ENCODE measurements around the gene THSD4.

The THSD4 gene

DNA sequence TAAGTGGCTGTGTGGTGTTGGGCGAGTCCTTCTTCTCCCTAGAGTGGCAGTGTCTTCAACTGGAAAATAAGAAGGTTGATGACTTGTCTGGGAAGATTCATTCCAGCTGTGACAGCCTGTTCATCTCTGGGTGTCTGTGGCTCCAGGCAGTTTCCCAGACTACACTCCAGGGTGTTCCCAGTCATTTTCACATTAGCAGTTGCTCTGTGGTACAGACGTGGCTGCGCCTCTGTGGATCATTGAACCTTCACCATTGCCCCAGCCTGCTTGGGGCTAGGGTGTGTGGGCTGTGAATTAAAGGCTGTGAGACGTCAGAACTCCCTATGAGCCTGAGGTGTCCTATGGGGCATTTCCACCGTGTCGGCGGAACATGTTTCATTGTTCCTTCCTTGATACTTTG lies 455.5 kb downstream of the THSD4 start:
- peak overlapping the region in 4 of 21 experiments; percentile 12 to 66 (median 20) for H3K27ac ChIP-seq
- no peak overlapping the region for H3K4me3 ChIP-seq

DNA sequence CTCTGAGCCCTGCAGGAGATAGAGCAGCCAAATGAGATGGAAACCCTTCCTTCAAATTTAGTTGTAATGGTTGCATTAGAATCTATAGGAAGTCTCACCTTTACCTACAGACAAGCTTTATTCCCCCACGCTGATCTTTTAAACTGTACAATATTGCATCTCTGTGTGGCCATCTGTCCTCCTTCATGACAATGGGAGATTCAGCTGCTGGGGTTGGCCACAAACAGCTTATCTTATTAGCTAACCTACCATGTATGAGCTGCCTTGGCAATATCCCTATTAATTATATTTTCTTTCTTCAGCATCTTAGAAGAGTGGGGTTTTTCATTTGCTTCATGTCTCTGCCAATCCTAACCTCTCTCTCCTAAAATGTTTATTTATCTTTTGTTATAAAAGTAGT lies 456.4 kb downstream of the THSD4 start:
- Histone ChIP-seq H3K27ac (peak overlapping the region in 5 of 21 experiments; percentile 3 to 70 (median 16)), H3K4me3 (no peak overlapping the region)

DNA sequence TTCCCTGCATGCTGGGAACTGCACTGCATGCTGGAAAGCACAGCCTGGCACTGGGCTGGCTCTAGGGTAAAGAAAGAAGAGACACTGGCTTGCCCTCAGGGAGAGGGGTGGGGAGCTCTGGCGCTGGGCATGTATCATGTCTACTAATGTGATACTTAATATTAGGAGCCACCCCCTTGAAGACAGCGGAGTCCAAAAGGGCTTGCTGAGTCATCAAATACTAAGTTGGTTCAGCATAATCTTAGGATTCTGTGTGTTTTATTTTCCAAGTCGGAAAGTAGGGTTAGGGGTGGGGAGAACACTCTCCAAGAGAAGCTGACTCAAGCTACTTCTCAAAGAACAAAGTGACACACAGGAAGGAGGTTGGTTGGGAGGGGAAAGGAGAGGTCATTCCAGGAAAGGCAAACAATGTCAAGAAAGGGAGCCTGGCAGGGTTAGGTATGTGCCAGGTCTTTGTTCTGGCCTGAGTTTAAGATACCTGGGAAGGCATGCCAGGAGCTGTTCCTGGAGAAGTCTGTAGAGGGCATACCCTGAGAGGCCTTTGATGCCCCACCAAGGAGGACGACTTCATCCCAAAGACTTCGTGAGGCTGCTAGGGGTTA lies 457.3 kb downstream of the THSD4 start:
- H3K4me3 ChIP-seq, result no peak overlapping the region
- peak overlapping the region in 9 of 21 experiments; percentile 13 to 70 (median 34) for H3K27ac ChIP-seq

DNA sequence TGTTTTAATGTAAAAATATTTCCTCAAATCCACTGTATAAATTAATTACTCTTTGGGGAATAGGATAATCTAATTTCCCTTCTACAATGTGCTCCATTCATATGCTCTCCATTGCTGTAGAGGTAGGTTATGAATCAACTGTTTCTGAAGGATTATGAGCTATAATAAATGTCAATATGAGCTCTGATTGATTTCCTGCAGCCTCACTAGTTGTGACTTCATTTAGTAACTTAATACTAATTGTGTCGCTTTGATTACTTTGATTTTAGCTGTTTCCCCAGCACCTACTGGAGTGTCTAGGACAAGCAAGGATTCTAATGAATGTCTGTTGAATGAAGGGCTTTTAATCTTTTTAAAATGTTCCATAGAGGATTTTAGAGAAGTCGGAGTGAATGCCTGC lies 458.3 kb downstream of the THSD4 start:
- Histone ChIP-seq H3K27ac (peak overlapping the region in 2 of 21 experiments; percentile 17 to 53), H3K4me3 (no peak overlapping the region)

DNA sequence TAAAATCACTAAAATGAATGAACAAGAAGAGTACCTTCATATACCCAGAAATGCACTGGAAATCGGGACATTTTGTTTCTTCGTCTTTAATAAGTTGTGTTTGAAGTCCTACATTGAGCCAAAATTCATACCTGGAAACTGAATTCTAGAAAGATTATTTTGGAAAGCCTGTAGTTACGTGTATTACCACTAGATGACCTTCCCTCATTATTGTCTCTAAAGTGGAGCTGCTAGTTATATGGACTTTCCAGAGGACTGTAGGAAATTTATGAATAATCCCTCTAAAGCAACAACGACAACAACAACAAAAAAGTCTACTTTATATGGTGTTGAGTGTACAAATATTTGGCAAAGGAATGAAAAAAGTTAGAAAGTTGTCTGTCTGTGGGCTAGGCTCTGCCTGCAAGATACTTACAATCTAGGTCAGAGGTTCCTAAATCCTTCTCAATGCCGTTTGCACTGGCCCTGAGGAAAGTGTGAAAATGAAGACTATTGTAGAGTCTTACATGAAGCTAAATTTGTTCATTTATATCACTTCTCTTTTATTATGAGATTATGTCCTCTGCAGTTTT lies 460.3 kb downstream of the THSD4 start:
- Histone ChIP-seq H3K27ac (no peak overlapping the region), H3K4me3 (no peak overlapping the region)

DNA sequence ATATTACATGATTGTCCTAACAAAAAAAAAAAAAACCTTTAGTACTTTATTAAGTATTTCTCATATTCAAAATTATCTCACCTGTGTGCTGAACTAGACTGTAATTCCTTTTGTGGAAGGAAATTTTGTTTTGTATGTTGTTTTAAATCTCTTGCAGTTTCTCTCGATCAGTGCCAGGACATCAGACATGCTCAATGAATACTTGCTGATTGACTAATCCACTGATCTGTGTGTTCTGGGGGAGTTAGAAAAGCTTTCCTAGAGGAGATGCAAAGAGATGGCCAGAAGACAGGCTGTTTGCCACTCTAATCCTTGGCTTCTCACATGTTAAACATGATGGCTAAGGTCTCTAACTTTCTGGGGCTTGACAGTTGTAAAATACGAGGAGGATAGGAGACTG lies 461.8 kb downstream of the THSD4 start:
- H3K27ac ChIP-seq, result no peak overlapping the region
- no peak overlapping the region for H3K4me3 ChIP-seq

DNA sequence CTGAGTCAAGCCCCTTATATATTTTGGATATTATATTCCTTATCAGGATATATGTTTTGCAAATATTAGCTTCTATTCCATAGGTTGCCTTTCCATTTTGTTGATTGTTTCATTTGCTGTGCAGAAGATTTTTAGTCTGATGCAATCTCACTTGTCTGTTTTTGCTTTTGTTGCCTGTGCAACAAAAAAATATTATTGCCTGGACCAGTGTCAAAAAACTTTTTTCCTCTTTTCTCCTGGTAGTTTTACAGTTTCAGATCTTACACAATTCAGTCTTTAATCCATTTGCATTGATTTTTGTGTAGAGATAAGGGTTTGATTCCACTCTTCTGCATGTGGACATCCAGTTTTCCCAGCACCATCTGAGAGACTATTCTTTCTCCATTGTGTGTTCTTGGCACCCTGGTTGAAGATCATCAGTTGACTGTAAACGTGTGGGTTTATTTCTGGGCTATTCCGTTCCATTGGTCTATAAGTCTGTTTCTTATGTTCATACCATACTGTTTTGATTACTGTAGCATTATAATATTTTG lies 466.2 kb downstream of the THSD4 start:
- Histone ChIP-seq H3K27ac (no peak overlapping the region), H3K4me3 (no peak overlapping the region)

DNA sequence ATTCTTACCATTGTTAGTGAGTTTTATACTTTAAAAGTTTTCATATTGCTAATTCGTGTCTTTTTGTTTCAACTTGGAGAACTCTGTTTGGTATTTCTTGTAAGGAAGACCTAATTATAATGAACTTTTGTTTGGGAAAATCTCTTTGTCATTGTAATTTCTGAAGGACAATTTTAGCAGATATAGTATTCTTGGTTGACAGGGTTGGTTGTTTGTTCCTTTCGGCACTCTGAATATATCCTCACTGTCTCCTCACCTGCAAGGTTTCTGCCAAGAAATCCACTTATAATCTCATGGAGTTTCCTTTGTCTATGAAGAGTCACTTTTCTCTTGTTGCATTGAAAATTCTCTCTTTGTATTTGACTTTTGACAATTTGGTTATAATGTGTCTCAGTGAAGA lies 469.9 kb downstream of the THSD4 start:
- Histone ChIP-seq H3K27ac (no peak overlapping the region), H3K4me3 (no peak overlapping the region)

DNA sequence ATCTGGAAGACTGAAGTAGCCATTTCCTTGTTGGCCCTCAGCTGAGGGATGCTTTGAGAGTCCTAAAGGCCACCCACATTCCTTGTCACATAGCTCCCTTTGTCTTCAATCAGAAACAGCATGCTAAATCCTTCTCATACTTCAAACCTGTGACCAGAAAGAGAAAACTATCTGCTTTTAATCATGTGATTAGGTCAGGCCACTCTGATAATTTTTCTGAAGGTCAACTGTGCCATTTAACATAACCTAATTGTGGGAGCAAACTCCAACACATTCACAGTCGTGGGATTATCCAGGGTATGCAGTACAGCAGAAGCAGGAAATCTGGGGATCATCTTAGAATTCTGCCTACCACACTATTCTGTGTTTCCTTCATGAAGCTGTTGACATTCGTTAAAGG lies 471.2 kb downstream of the THSD4 start:
- no peak overlapping the region for H3K4me3 ChIP-seq
- no peak overlapping the region for H3K27ac ChIP-seq

DNA sequence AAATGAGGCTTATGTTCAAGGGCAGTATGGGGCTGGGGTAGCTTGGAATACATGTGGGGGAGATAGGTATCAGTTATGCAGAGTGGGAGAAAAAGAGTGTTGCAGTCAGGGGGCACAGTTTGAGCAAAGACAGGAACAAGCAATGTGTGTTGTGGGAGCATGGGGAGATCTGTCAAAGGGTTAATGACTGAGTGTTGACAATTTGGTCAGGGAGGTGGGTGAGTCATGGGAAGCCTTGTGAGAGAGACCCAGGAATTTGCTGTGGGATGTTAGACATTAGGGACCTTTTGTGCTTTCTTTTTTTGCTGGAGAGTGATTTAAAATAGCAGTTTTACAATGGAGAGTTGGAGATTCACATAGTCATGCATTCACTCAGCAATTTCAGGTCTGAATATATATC lies 473.5 kb downstream of the THSD4 start:
- Histone ChIP-seq H3K4me3 (no peak overlapping the region), H3K27ac (peak overlapping the region in 2 of 21 experiments; percentile 18 to 31)

DNA sequence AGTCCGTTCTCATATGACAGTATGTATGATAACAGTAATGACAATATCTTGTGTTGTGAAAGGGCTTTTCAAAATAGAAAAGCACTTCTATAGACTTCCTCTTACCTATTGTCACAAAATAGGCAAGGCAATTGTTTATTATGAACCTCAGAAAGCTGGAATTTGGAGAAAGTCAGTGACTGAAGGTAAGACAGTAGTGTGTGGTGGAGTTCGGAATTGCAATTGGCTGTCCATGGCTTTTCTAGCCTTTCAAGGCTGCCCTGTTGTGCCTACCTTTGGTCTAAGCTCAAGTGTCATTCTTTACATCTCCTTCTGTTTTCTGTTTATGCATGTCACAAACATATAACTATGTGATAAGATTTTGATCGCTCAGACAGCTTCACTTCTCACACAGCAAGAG lies 475.8 kb downstream of the THSD4 start:
- Histone ChIP-seq H3K4me3 (no peak overlapping the region), H3K27ac (no peak overlapping the region)

DNA sequence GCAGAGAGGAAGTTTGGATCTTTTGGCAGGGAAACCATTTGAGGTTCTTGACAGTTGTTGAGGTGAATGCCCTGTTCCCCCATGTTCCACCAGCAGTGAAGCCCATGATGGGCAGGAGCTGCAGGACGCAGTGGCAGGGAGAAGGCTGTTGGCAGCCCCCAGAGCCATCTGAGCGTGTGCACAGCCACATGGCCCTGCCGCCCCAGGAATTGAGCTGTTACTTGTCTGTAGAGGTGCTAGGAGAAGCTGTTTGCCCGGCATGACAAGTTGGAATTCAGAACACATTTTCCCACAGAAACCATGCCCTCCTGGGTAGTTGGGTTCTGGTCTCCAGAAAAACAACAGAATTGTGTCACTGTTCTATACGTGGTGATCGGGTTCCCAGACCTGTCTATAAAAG lies 476.9 kb downstream of the THSD4 start:
- Histone ChIP-seq H3K27ac (peak overlapping the region in 1 of 21 experiments; percentile 39), H3K4me3 (no peak overlapping the region)

DNA sequence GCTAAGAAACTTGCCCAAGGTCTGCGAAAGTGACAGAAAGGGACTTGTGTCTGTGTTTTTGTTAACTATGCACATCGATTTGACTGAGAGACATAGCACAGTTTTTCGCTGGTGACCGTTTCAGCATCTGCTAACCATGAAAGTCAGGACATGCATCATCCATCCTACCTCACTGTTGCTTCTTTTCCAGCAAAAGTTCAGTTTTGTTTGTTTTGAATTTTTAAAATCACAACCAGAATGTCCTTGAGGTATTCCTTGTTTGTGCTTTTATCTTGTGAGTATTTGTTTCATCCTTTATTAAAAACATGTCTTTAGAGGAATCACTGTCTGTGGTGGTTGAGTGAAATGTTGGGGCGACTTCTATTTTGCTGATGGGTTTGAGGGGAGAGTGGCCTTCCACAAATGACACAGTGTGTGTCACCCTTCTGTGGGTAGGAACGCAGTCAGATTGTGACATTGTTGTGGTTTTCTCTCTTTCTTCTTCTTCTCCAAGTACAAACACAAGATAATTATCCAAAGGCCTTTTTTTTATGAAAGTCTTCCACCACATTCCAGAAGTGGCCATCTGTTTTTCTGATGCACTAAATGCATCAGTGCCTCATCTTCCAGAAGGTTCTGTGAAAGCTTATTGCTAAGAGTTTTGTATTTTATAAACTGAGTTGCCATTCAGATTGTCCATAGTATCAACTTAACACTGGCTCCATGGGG lies 480.7 kb downstream of the THSD4 start:
- peak overlapping the region in 6 of 21 experiments; percentile 5 to 60 (median 42) for H3K27ac ChIP-seq
- no peak overlapping the region for H3K4me3 ChIP-seq

DNA sequence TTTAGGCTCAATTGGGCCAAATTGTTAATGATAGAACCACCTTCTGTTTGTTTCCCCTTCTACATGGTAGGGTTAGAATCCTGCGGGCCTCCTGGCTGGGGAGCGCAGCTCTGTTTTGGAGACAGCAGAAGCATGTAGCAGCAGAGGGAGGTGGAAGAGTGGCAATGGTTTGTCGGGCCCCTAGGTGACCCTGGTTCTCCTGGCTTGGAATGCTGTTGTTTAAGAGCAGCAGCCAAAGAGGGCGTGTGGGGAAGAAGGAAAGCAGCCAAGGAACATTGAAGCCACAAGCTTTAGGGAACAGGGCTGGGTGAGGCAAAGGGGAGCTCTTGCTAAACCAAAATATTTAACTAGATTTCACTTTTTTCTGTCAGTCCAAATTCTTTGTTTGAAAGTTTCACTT lies 481.4 kb downstream of the THSD4 start:
- H3K4me3 ChIP-seq, result no peak overlapping the region

DNA sequence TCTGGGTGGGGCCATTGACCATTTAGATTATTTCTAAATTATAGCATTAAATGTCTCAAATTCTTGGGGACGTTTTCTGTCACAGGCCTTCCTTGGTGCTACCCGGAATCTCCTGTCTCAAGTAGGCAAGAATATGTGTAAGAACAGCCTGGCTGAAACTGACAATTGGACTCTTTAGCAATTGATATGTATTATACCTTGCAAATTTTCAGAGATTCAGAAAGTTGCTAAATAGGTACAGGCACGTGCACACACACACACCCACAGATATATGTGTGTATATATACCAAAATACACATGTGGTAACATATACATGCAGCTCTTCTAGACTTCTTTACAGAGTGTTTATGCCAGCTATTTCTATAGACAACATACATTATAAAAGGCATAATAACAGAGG lies 481.9 kb downstream of the THSD4 start:
- H3K27ac ChIP-seq, result peak overlapping the region in 7 of 21 experiments; percentile 9 to 59 (median 36)
- H3K4me3 ChIP-seq, result no peak overlapping the region

More for the DNA sequence above, 481.4 kb downstream of the THSD4 start:
- peak overlapping the region in 5 of 21 experiments; percentile 19 to 59 (median 49) for H3K27ac ChIP-seq

DNA sequence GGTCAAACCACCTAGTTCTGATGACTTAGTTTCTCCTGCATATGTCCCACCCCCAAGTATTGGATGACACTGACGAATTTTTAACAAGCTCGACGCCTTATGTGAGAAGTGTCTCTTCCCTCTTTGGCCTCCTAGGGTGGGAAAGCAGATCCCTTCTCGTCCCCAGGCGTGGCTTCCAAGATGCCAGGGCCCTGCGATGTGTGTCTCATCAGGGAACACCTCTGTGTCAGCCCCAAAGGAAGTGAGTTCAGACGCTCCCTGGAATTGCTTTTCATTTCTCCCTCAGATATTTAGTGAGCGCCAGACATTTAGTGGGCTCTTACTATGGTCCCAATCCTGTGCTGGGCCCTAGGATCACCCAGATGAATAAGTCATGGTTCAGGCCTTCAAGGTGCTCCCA lies 482.4 kb downstream of the THSD4 start:
- Histone ChIP-seq H3K27ac (peak overlapping the region in 5 of 21 experiments; percentile 9 to 59 (median 36)), H3K4me3 (no peak overlapping the region)

DNA sequence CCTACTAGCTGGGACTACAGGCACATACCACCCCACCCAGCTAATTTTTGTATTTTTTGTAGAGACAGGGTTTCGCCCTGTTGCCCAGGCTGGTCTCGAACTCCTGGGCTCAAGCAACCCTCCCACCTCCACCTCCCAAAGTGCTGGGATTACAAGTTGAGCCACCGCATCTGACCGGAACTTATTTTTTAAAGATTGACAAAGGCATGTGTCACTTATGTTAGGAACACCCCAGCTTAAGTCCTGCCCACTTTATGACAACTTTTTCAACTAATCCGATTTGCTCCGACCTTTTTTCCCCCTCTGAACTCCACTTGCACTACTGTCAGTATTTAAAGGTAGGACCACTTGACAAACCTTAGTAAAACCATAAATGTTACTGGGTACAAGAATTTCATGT lies 483.5 kb downstream of the THSD4 start:
- no peak overlapping the region for H3K4me3 ChIP-seq
- H3K27ac ChIP-seq, result no peak overlapping the region

DNA sequence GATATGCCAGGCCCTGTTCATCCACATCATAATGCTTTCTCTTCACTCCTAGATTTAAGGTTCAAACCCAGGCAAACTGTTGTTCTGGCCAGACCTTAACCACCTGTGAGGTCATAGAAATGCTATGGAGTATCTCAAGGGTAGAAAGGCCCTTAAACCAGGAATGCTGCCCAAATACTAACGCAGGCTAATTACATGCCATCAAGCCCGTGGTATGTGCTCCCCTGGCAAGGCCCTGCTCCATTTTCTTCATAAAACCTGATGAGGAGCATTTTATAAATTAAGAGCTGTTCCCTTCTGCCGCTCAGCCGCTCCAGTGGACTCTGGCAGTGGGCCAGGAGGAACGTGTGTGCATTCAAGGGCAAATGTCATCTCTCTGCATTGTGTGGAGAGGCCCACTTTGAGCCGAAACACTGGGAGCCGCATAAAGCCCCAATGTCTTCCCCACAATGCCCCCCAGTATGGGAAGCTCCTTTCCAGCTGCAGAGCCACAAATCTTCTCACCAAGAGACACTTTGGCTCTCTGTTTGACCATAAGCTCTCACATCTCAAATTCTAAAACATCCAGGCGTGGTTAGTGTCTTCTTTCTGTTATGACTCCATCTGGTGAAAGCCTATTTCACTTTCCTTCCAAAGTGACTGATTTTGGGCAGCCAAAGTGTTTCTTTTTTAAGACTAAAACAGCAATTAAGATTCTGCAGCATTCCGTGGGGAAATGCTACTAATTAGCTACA lies 484.3 kb downstream of the THSD4 start:
- peak overlapping the region in 3 of 21 experiments; percentile 11 to 60 (median 28) for H3K27ac ChIP-seq
- H3K4me3 ChIP-seq, result no peak overlapping the region

DNA sequence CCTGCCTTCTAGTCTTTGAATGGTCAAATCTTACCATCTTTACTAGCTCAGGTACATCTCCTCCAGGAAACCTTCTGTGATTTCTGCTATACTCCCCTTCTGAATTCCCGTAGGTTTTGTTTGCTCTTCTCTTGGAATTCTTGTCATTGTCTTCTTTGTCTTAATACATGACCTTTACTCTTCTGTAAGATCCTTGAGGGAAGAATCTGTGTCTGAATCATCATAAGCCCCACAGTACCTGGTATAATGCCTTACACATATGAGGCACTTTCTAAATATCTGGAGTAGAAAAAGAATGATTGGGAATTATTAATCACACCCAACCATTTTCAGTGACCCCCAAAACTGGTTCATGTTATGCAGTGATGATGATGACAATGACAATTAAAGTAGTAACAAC lies 485.0 kb downstream of the THSD4 start:
- peak overlapping the region in 1 of 21 experiments; percentile 28 for H3K27ac ChIP-seq
- H3K4me3 ChIP-seq, result no peak overlapping the region
